Measurements from ENCODE around the gene AP3S2. TPM values are rescaled to one million over a fixed set of nuclear protein-coding genes. Genes with fewer than 3 reads are reported as not detected.
"Not testable (repeated sequence)": the region's sequence is repeated elsewhere in the genome, so short reads cannot be mapped to it uniquely, and the experiment has no call there.

AP3S2 gene
- 20.6 and 24.6 TPM in 2 replicates for total RNA-seq

DNA sequence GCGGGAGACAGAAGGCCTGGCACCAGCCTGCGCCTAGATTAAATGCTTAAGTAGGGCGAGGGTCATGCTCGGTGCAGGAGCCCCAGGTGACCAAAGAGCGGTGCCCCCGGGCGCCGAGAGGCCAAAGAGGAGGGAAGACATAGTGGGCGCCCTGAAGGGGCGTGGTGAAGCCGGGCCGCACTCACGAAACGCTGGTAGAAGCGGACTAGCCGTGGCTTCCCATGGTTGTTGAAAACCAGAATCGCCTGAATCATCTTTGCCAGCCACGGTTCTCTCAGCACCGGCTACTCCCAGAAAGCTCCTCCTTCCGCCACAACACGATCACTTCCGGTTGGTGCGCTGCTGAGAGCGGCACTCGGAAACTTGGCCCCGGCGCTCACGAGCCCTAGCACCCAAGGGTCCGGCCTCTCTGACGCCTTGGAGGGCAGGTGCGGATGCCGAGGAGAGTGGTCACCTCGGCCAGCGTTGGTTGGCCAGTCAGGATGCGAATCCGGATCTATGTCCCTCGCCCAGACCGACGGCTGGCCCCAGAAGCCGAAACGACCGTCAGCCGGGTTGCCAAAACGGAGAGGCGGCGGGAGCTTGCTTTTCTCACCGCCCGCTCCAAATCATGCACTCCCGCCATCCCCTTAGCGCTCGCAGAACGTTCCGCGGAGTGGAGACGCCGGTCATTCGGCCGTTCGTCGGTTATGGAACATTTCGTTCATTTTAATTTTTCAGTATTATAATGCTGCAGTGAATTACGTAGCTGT, at the start of gene AP3S2:
AP3S2 (minus strand) TSS at position 299 of the 752 bp plus-strand sequence; CDS start at position 254, 45 bp downstream.
- Mint-ChIP-seq H3K27ac (peak within 1 kb of the TSS; percentile 97), H3K4me3 (ENCODE audit: low read depth) (peak within 1 kb of the TSS; percentile 98), H3K4me1 (ENCODE audit: low read depth) (peaks cover 28% of the 10 kb centered on the region), H3K27me3 (ENCODE audit: low read depth) (no peaks in the 10 kb centered on the region), H3K36me3 (ENCODE audit: low read depth) (peaks cover 14% of the 10 kb centered on the region), H3K9me3 (no peaks in the 10 kb centered on the region)
- peak; percentile 86 for DNase-seq (ENCODE audit: low spot score)
- intact Hi-C loops (cut with micrococcal nuclease), result loop anchor here (2.0 to 10.0 kb wide), 6 partner anchors 107 to 317 kb away; partner anchors contain the start of genes MESP1, TICRR and ZNF710

DNA sequence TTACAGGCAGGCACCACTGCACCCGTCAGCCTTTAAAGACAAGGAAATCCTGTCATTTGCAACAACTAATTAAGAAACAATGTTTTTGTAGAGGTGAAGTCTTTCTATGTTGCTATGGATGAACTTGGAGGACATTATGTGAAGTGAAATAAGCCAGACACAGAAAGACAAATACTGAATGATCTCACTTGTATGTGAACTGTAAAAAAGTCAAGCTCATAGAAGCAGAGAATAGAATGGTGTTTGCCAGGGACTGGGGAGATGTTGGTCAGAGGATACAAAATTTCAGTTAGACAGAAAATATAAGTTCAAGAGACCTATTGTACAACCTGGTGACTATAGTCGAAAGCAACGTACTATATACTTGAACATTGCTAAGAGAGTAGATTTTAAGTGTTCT, 46.1 kb upstream of the AP3S2 start:
- DNase-seq (ENCODE audit: low spot score), result no peak
- intact Hi-C loops (cut with micrococcal nuclease), result no loop called here
- no peaks in the 10 kb centered on the region for H3K36me3 Mint-ChIP-seq (ENCODE audit: low read depth)
- H3K9me3 Mint-ChIP-seq, result no peaks in the 10 kb centered on the region
- H3K27me3 Mint-ChIP-seq (ENCODE audit: low read depth), result peaks cover 2% of the 10 kb centered on the region
- no peak overlapping the region for H3K4me3 Mint-ChIP-seq (ENCODE audit: low read depth)
- peaks cover 24% of the 10 kb centered on the region for H3K4me1 Mint-ChIP-seq (ENCODE audit: low read depth)
- H3K27ac Mint-ChIP-seq, result no peak overlapping the region

DNA sequence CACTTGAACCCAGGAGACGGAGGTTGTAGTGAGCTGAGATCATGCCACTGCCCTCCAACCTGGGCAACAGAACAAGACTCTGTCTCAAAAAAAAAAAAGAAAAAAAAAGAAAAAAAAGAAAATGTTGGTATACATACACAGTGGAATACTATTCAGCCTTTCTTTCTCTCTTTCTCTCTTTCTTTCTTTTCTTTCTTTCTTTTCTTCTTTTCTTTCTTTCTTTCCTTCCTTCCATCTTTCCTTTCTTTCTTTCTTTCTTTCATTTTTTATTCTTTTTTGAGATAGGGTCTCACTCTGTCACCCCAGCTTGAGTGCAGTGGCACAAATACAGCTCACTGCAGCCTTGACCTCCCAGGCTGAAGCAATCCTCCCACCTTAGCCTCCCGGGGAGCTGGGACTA, 45.6 kb upstream of the AP3S2 start:
- H3K9me3 Mint-ChIP-seq; H3K27ac Mint-ChIP-seq; H3K36me3 Mint-ChIP-seq (ENCODE audit: low read depth); DNase-seq (ENCODE audit: low spot score); H3K4me3 Mint-ChIP-seq (ENCODE audit: low read depth); H3K27me3 Mint-ChIP-seq (ENCODE audit: low read depth); intact Hi-C loops (cut with micrococcal nuclease): not testable (repeated sequence)
- peaks cover 24% of the 10 kb centered on the region for H3K4me1 Mint-ChIP-seq (ENCODE audit: low read depth)

GRCh38 chr15:89937365-89938350, 43.9 kb upstream of the AP3S2 start:
- H3K27ac Mint-ChIP-seq, result no peak overlapping the region
- no peaks in the 10 kb centered on the region for H3K9me3 Mint-ChIP-seq
- intact Hi-C loops (cut with micrococcal nuclease), result no loop called here
- H3K36me3 Mint-ChIP-seq (ENCODE audit: low read depth), result no peaks in the 10 kb centered on the region
- peaks cover 24% of the 10 kb centered on the region for H3K4me1 Mint-ChIP-seq (ENCODE audit: low read depth)
- no peak for DNase-seq (ENCODE audit: low spot score)
- H3K4me3 Mint-ChIP-seq (ENCODE audit: low read depth), result no peak overlapping the region
- H3K27me3 Mint-ChIP-seq (ENCODE audit: low read depth), result peaks cover 4% of the 10 kb centered on the region

DNA sequence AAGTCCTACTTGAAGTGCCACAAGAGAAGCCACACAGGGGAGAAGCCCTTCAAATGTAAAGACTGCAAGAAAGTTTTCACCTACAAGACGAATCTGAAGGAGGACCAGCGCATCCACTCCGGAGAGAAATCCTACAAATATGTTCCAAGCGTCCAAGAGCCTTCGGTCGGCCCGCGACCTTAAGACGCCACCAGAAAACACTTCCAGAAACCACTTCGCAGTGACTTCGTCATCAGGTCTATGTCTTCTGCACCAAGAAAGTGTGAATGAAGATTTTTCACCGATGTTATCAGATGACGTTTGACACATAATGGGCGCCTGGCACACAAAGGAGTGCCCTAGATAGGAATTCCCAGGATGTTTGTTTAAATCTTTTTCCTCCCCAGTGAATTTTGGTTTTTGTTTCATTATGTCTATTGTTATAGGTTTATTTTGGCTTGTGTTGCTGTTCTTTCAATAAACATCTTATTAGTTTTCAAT, 43.0 kb upstream of the AP3S2 start:
- DNase-seq (ENCODE audit: low spot score), result no peak
- H3K4me3 Mint-ChIP-seq (ENCODE audit: low read depth), result no peak overlapping the region
- peaks cover 24% of the 10 kb centered on the region for H3K4me1 Mint-ChIP-seq (ENCODE audit: low read depth)
- peak overlapping the region; percentile 35 for H3K27ac Mint-ChIP-seq
- H3K27me3 Mint-ChIP-seq (ENCODE audit: low read depth), result peaks cover 4% of the 10 kb centered on the region
- H3K36me3 Mint-ChIP-seq (ENCODE audit: low read depth), result no peaks in the 10 kb centered on the region
- intact Hi-C loops (cut with micrococcal nuclease), result no loop called here
- H3K9me3 Mint-ChIP-seq, result no peaks in the 10 kb centered on the region

- intact Hi-C loops (cut with micrococcal nuclease), result no loop called here
- H3K36me3 Mint-ChIP-seq (ENCODE audit: low read depth), result no peaks in the 10 kb centered on the region
- no peaks in the 10 kb centered on the region for H3K9me3 Mint-ChIP-seq
- no peak overlapping the region for H3K4me3 Mint-ChIP-seq (ENCODE audit: low read depth)
- peaks cover 24% of the 10 kb centered on the region for H3K4me1 Mint-ChIP-seq (ENCODE audit: low read depth)
- H3K27me3 Mint-ChIP-seq (ENCODE audit: low read depth), result peaks cover 4% of the 10 kb centered on the region
- peak; percentile 26 for DNase-seq (ENCODE audit: low spot score)
- H3K27ac Mint-ChIP-seq, result peak overlapping the region; percentile 35
Observed at GRCh38 chr15:89936051-89936785, 42.4 kb upstream of the AP3S2 start.

- Mint-ChIP-seq H3K36me3 (ENCODE audit: low read depth) (no peaks in the 10 kb centered on the region), H3K4me1 (ENCODE audit: low read depth) (peaks cover 20% of the 10 kb centered on the region), H3K4me3 (ENCODE audit: low read depth) (no peak overlapping the region), H3K27me3 (ENCODE audit: low read depth) (peaks cover 4% of the 10 kb centered on the region), H3K27ac (no peak overlapping the region), H3K9me3 (no peaks in the 10 kb centered on the region)
- intact Hi-C loops (cut with micrococcal nuclease), result no loop called here
- DNase-seq (ENCODE audit: low spot score), result no peak
Observed at GRCh38 chr15:89932880-89933279, 39.1 kb upstream of the AP3S2 start.

DNA sequence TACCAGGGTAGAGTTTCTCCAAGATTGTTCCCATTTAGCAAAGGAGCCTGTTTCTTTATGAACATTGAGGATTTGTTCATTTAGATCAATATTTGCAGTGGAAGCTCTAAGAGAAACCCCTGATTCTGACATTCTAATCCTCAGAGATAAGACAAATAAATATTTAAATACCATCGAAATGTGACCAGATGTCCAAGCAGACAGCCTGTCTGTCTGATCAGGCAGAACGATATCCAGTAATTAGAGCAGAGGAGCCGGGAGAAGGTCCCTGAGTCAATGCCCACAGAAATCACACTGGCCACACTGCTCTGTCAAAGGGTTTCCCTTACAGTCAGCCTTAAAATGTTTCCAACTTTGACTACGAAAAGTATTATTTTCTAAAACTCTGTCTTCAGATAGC, 34.6 kb upstream of the AP3S2 start:
- Mint-ChIP-seq H3K4me3 (ENCODE audit: low read depth) (no peak overlapping the region), H3K36me3 (ENCODE audit: low read depth) (no peaks in the 10 kb centered on the region), H3K4me1 (ENCODE audit: low read depth) (no peaks in the 10 kb centered on the region), H3K27me3 (ENCODE audit: low read depth) (peaks cover 5% of the 10 kb centered on the region), H3K9me3 (no peaks in the 10 kb centered on the region), H3K27ac (no peak overlapping the region)
- intact Hi-C loops (cut with micrococcal nuclease), result no loop called here
- DNase-seq (ENCODE audit: low spot score), result no peak

DNA sequence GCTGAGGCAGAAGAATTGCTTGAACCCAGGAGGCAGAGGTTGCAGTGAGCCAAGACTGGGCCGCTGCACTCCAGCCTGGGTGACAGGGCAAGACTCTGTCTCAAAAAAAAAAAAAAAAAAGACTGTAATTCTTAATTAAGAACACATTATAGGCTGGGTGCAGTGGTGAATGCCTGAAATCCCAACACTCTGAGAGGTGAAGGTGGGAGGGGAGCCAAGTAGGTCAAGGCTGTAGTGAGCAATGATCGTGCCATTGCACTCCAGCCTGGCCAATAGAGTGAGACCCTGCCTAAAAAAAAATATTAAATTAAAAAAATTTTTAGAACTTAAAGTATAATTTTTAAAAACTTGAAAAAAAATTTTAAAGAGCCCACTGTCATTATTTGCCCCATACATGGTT, 32.4 kb upstream of the AP3S2 start:
- H3K9me3 Mint-ChIP-seq, result no peaks in the 10 kb centered on the region
- no peak overlapping the region for H3K27ac Mint-ChIP-seq
- H3K4me1 Mint-ChIP-seq (ENCODE audit: low read depth), result no peaks in the 10 kb centered on the region
- H3K4me3 Mint-ChIP-seq (ENCODE audit: low read depth), result no peak overlapping the region
- H3K27me3 Mint-ChIP-seq (ENCODE audit: low read depth), result peaks cover 5% of the 10 kb centered on the region
- DNase-seq (ENCODE audit: low spot score), result no peak
- no peaks in the 10 kb centered on the region for H3K36me3 Mint-ChIP-seq (ENCODE audit: low read depth)
- intact Hi-C loops (cut with micrococcal nuclease), result no loop called here

DNA sequence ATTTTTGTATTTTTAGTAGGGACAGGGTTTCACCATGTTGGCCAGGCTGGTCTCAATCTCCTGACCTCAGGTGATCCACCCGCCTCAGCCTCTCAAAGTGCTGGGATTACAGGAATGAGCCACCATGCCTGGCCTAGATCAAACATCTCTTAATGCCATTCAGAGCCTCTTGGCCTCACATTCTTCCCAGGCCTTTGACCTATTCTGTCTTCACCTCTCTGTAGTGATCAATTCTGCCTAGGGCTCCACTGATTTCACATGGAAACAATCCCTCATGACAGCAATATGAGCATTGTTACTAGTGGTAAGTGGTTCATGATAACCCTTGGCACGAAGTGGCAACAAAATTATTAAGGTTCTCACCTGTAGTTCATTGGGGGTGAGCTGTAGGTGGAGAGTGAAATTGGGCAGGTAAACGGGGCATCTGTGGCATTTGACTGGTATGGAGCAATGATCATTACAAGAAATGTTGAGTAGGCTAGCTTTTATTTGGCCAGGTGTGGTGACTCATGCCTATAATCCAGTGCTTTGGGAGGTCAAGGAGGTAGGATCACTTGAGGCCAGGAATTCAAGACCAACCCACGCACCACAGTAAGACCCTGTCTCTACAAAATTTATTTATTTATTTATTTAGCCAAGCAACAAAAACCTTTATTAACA, 23.8 kb upstream of the AP3S2 start:
- H3K36me3 Mint-ChIP-seq (ENCODE audit: low read depth), result no peaks in the 10 kb centered on the region
- no peak overlapping the region for H3K27ac Mint-ChIP-seq
- intact Hi-C loops (cut with micrococcal nuclease), result no loop called here
- H3K4me1 Mint-ChIP-seq (ENCODE audit: low read depth), result no peaks in the 10 kb centered on the region
- no peak for DNase-seq (ENCODE audit: low spot score)
- no peak overlapping the region for H3K4me3 Mint-ChIP-seq (ENCODE audit: low read depth)
- H3K27me3 Mint-ChIP-seq (ENCODE audit: low read depth), result peaks cover 24% of the 10 kb centered on the region
- H3K9me3 Mint-ChIP-seq, result no peaks in the 10 kb centered on the region

DNA sequence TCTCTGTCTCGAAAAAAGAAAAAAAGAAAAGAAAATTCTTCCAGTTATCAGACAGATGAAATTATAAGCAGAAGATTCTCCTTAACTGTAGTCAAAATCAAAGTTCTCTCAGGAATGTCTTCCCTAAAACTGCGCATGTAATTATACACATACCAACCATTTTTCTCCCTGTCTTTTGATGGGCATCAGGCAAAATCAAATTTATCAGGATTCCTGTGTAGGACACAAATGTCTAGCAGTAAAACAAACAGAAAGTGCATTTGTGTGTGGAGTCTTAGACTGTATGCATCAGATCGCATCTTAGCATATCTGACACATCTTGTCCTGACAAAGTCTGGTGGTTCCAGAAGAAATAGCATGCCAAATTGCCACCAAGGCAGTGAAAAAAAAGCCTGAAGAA, 22.9 kb upstream of the AP3S2 start:
- peaks cover 29% of the 10 kb centered on the region for H3K27me3 Mint-ChIP-seq (ENCODE audit: low read depth)
- no peaks in the 10 kb centered on the region for H3K36me3 Mint-ChIP-seq (ENCODE audit: low read depth)
- no peaks in the 10 kb centered on the region for H3K4me1 Mint-ChIP-seq (ENCODE audit: low read depth)
- no peak overlapping the region for H3K27ac Mint-ChIP-seq
- no peaks in the 10 kb centered on the region for H3K9me3 Mint-ChIP-seq
- no peak for DNase-seq (ENCODE audit: low spot score)
- intact Hi-C loops (cut with micrococcal nuclease), result no loop called here
- H3K4me3 Mint-ChIP-seq (ENCODE audit: low read depth), result no peak overlapping the region

Measured in activated T-helper 2 cell treated with anti-CD3 and anti-CD28 coated beads, Interferon-gamma antibody, Interleukin-2, Interleukin-4, amounts not matched to agents 10 μg/mL and 5 μg/mL and 100 μg/mL, durations not matched to agents 14 hours and 24 hours and 36 hours (primary cell).